ENCODE data around the gene PBX3.

The PBX3 gene

GRCh38 chr9:125983681-125984080, 236.5 kb downstream of the PBX3 start:
- no peak for DNase-seq

GRCh38 chr9:125984461-125984860, 237.3 kb downstream of the PBX3 start:
- DNase-seq: no peak

- no peak for DNase-seq
These were observed 238.2 kb downstream of the PBX3 start for GRCh38 chr9:125985142-125985997.

GRCh38 chr9:125985998-125986655, 239.0 kb downstream of the PBX3 start:
- DNase-seq: no peak

GRCh38 chr9:125986966-125987365, 239.8 kb downstream of the PBX3 start:
- DNase-seq: no peak

GRCh38 chr9:125987420-125987819, 240.2 kb downstream of the PBX3 start:
- no peak for DNase-seq

- DNase-seq: no peak
These were observed 241.4 kb downstream of the PBX3 start for GRCh38 chr9:125988479-125989050.

GRCh38 chr9:125989090-125989501, 241.9 kb downstream of the PBX3 start:
- DNase-seq: no peak

- no peak for DNase-seq
These were observed 242.5 kb downstream of the PBX3 start for GRCh38 chr9:125989524-125990180.

GRCh38 chr9:125990186-125990792, 243.1 kb downstream of the PBX3 start:
- DNase-seq: no peak

- no peak for DNase-seq
These were observed 243.6 kb downstream of the PBX3 start for GRCh38 chr9:125990793-125991220.

GRCh38 chr9:125991886-125992529, 244.8 kb downstream of the PBX3 start:
- DNase-seq: no peak

- DNase-seq: no peak
These were observed 245.4 kb downstream of the PBX3 start for GRCh38 chr9:125992557-125992956.

- DNase-seq: no peak
These were observed 246.3 kb downstream of the PBX3 start for GRCh38 chr9:125993466-125993865.

GRCh38 chr9:125994066-125994943, 247.1 kb downstream of the PBX3 start:
- no peak for DNase-seq

GRCh38 chr9:125995006-125995405, 247.8 kb downstream of the PBX3 start:
- no peak for DNase-seq

GRCh38 chr9:125995706-125996105, 248.5 kb downstream of the PBX3 start:
- DNase-seq: no peak

- no peak for DNase-seq
These were observed 249.6 kb downstream of the PBX3 start for GRCh38 chr9:125996791-125997190.

- DNase-seq: peak; percentile 62
These were observed 250.1 kb downstream of the PBX3 start for GRCh38 chr9:125997196-125997823.

- DNase-seq: no peak
These were observed 251.8 kb downstream of the PBX3 start for GRCh38 chr9:125998837-125999503.

Measured in NCI-H1436 (cell line).